Retinal pigment epithelial cell (primary cell): ENCODE data around the gene CRYL1.

Experiments
- DNase-seq: peaks from one replicate; pipeline ENCODE4 v3.0.0-alpha.2; 2010; ENCODE audit warnings: low read depth
- H3K4me3 ChIP-seq: 2 replicates; pipeline ENCODE4 v1.5.1; 2011; ENCODE audit warnings: mild to moderate bottlenecking, low read length, control low read depth, moderate library complexity
- CTCF ChIP-seq: conservative IDR thresholded peaks from 2 replicates; pipeline ENCODE4 v1.5.1; 2011; ENCODE audit warnings: low read depth, low read length, control low read depth, inconsistent platforms

CRYL1 gene

GRCh38 chr13:20460761-20461160, 64.9 kb downstream of the CRYL1 start:
- TF ChIP-seq CTCF: no peak
- no peak overlapping the region for H3K4me3 ChIP-seq

GRCh38 chr13:20457670-20458069, 68.0 kb downstream of the CRYL1 start:
- no peak overlapping the region for H3K4me3 ChIP-seq
- DNase-seq: no peak
- no peak for TF ChIP-seq CTCF

More at GRCh38 chr13:20460761-20461160, 64.9 kb downstream of the CRYL1 start:
- DNase-seq: no peak

GRCh38 chr13:20456737-20457136, 68.9 kb downstream of the CRYL1 start:
- DNase-seq: no peak
- no peak for TF ChIP-seq CTCF

GRCh38 chr13:20451397-20451796, 74.3 kb downstream of the CRYL1 start:
- no peak for TF ChIP-seq CTCF
- no peak overlapping the region for H3K4me3 ChIP-seq
- DNase-seq: no peak

More at GRCh38 chr13:20456737-20457136, 68.9 kb downstream of the CRYL1 start:
- H3K4me3 ChIP-seq: no peak overlapping the region

- no peak overlapping the region for H3K4me3 ChIP-seq
- DNase-seq: no peak
- TF ChIP-seq CTCF: no peak
Measured at GRCh38 chr13:20448470-20448869, 77.2 kb downstream of the CRYL1 start.

- TF ChIP-seq CTCF: no peak
- no peak overlapping the region for H3K4me3 ChIP-seq
- no peak for DNase-seq
Measured at GRCh38 chr13:20446900-20447299, 78.8 kb downstream of the CRYL1 start.

GRCh38 chr13:20446405-20446804, 79.3 kb downstream of the CRYL1 start:
- TF ChIP-seq CTCF: no peak
- DNase-seq: no peak
- H3K4me3 ChIP-seq: no peak overlapping the region
